ENCODE measurements around the gene SYTL3. TPM values are rescaled to one million over a fixed set of nuclear protein-coding genes. Genes with fewer than 3 reads are reported as not detected.

The SYTL3 gene
- total and polyA plus RNA-seq, 7 donors = 1.6 to 6.9 (median 3.3) TPM

GRCh38 chr6:158715330-158716311 lies 65.8 kb downstream of the SYTL3 start:
- H3K27me3 ChIP-seq = no peaks in the 10 kb centered on the region
- 40 to 59% methylated on average over 16 of the region's 16 CpGs for WGBS, 2 donors
- no peaks in the 10 kb centered on the region for H3K4me1 ChIP-seq
- H3K27ac ChIP-seq = peak overlapping the region in 1 of 4 donors; percentile 28
- intact Hi-C loops (cut with DNase I) = no loop called here
- H3K4me3 ChIP-seq = no peak overlapping the region
- TF ChIP-seq EP300 (IDR thresholded peaks at IDR 0.05) = no peak
- TF ChIP-seq CTCF (IDR thresholded peaks at IDR 0.05) = no peak
- TF ChIP-seq POLR2A (IDR thresholded peaks at IDR 0.05) = no peak
- TF ChIP-seq POLR2AphosphoS5 (IDR thresholded peaks at IDR 0.05) = no peak
- DNase-seq = no peak
- no peaks in the 10 kb centered on the region for H3K36me3 ChIP-seq
- no peaks in the 10 kb centered on the region for H3K9me3 ChIP-seq

- H3K27me3 ChIP-seq = no peaks in the 10 kb centered on the region
- no peak overlapping the region for H3K27ac ChIP-seq
- no peak overlapping the region for H3K4me3 ChIP-seq
- 72 to 86% methylated on average over 16 of the region's 16 CpGs for WGBS, 2 donors
- no peaks in the 10 kb centered on the region for H3K9me3 ChIP-seq
- DNase-seq = peak; percentile 22
- H3K4me1 ChIP-seq = no peaks in the 10 kb centered on the region
- intact Hi-C loops (cut with DNase I) = no loop called here
- no peak for TF ChIP-seq POLR2A (IDR thresholded peaks at IDR 0.05)
- H3K36me3 ChIP-seq = no peaks in the 10 kb centered on the region
Measured at GRCh38 chr6:158717341-158718330, 67.8 kb downstream of the SYTL3 start.

GRCh38 chr6:158718461-158719046 lies 68.7 kb downstream of the SYTL3 start:
- no peaks in the 10 kb centered on the region for H3K36me3 ChIP-seq
- no peak for TF ChIP-seq EP300 (IDR thresholded peaks at IDR 0.05)
- TF ChIP-seq POLR2A (IDR thresholded peaks at IDR 0.05) = no peak
- TF ChIP-seq POLR2AphosphoS5 (IDR thresholded peaks at IDR 0.05) = no peak
- TF ChIP-seq CTCF (IDR thresholded peaks at IDR 0.05) = peak in 1 of 4 experiments; percentile 4
- 52 to 76% methylated on average over 13 of the region's 13 CpGs for WGBS, 2 donors

GRCh38 chr6:158722176-158722729 lies 72.4 kb downstream of the SYTL3 start:
- H3K27ac ChIP-seq = no peak overlapping the region
- TF ChIP-seq POLR2A (IDR thresholded peaks at IDR 0.05) = no peak
- no peak for TF ChIP-seq CTCF (IDR thresholded peaks at IDR 0.05)
- no peak for TF ChIP-seq POLR2AphosphoS5 (IDR thresholded peaks at IDR 0.05)
- TF ChIP-seq EP300 (IDR thresholded peaks at IDR 0.05) = no peak
- no peaks in the 10 kb centered on the region for H3K27me3 ChIP-seq
- no peaks in the 10 kb centered on the region for H3K9me3 ChIP-seq
- 77 to 81% methylated on average over 5 of the region's 5 CpGs for WGBS, 2 donors
- no peaks in the 10 kb centered on the region for H3K4me1 ChIP-seq
- H3K4me3 ChIP-seq = no peak overlapping the region
- no peak for DNase-seq
- intact Hi-C loops (cut with DNase I) = no loop called here
- H3K36me3 ChIP-seq = no peaks in the 10 kb centered on the region

More at GRCh38 chr6:158718461-158719046, 68.7 kb downstream of the SYTL3 start:
- no peaks in the 10 kb centered on the region for H3K4me1 ChIP-seq
- H3K27ac ChIP-seq = no peak overlapping the region
- peak; percentile 51 for DNase-seq
- intact Hi-C loops (cut with DNase I) = no loop called here
- no peaks in the 10 kb centered on the region for H3K9me3 ChIP-seq
- H3K27me3 ChIP-seq = no peaks in the 10 kb centered on the region
- H3K4me3 ChIP-seq = no peak overlapping the region
